Stimulated activated CD8-positive, alpha-beta memory T cell treated with anti-CD3 and anti-CD28 coated beads, Interleukin-15, amount 100 ng/mL, for 48 hours (primary cell): ENCODE data around the gene DCK.
A peak's percentile ranks its signal among the peaks of the same experiment; 100 is the strongest.
"Not testable (repeated sequence)": the region's sequence is repeated elsewhere in the genome, so short reads cannot be mapped to it uniquely, and the experiment has no call there.

Experiments used
- DNase-seq, 2 donors: peaks; one replicate each; pipeline ENCODE4 v3.0.0-alpha.2; 2020; ENCODE audit warnings: low read depth in 2 of 2

DCK gene

DNA sequence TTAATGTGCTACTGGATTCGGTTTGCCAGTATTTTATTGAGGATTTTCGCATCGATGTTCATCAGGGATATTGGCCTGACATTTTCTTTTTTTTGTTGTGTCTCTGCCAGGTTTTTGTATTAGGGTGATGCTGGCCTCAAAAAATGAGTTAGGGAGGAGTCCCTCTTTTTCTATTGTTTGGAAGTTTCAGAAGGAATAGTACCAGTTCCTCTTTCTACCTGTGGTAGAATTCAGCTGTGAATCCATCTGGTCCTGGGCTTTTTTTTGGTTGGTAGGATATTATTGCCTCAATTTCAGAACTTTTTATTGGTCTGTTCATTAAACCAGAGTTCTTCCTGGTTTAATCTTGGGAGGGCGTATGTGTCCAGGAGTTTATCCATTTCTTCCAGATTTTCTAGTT, 7.9 kb downstream of the DCK start:
- DNase-seq, result not testable (repeated sequence)

DNA sequence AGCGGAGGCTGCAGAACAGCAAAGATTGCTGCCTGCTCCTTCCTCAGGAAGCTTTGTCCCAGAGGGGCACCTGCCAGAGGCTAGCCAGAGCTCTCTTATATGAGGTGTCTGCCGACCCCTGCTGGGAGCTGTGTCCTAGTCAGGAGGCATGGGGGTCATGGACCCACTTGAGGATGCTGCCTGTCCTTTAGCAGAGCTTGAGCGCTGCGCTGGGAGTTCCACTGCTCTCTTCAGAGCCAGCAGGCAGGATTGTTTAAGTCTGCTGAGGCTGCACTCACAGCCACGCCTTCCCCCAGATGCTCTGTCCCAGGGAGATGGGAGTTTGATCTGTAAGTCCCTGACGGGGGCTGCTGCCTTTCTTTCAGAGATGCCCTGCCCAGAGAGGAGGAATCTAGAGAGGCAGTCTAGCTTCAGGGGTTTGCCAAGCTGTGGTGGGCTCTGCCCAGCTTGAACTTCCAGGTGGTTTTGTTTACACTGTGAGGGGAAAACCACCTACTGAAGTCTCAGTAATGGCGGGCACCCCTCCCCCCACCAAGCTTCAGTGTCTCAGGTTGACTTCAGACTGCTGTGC, 10.9 kb downstream of the DCK start:
- peak; percentile 34 to 51 for DNase-seq

DNA sequence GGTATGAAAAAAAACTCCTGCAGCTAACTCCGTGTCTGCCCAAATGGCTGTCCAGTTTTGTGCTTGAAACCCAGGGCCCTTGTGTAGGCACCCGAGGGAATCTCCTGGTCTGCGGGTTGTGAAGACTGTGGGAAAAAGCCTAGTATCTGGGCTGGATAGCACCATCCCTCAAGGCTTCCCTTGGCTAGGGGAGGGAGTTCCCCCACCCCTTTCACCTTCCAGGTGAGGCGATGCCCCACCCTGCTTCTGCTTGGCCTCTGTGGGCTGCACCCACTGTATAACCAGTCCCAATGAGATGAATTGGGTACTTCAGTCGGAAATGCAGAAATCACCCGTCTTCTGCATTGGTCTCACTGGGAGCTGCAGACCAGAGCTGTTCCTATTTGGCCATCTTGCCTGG, 11.6 kb downstream of the DCK start:
- DNase-seq, result not testable (repeated sequence)

DNA sequence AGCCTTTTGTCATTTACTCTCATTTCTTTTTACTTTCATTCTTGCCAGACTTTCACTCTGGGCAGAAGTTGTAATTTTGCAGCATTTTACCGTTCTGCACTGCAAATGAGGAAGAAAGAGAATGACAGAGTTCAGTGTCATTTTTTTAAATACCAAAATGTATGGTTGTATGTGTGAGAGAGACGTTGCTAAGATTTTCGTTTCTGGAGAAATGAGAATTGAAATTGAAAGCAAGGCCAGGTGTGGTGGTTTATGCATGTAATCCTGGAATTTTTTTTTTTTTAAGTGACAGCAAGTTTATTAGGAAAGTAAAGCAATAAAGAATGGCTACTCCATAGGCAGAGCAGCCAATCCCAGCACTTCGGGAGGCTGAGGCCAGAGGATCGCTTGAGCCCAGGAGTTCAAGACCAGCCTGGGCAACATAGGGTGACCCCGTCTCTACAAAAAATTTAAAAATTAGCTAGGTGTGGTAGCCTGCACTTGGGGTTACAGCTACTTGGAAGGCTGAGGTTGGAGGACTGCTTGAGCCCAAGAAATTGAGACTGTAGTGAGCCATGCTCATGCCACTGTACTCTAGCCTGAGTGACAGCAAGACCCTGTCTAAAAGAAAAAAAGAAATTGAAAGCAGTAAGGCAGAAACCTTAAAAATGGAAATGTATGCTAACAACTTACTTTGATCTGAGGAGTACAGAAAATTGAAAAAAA, 12.9 kb downstream of the DCK start:
- DNase-seq, result no peak

DNA sequence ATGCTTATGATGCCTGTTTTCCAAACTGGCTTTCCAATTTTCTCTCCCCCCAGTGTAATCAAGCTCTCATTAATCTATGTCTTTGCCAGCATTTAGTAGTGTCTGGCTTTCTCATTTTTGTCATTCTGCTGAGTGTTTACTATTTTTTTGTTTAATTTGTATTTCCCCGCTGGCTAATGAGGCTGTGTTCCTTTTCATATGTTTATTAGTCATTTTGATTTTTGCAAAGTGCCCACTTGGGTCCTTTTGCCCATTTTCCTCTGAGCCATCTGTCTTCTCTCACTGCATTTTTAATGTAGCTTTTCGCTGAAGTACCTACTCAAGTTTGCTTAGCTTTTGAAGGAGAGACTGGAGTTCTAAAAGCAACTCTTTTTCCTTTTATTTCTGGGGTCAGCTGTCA, 14.7 kb downstream of the DCK start:
- DNase-seq, result no peak

DNA sequence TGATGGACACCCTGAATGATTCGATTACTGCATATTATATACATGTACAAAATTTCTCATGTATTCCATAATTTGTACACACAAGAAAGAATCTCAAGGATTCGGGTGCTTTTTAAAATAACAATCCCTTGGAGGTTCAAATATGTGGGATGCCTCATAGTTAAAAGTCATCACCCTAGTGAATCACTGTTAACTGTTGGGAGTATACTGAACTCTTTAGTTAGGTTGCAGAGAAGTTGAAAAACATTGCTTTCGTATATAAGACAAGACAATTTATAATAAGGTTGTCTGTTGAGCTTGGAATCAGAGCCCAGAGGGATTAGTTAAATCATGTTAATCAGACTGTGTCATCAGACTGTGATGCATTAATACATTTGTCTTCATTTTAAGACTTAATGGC, 15.6 kb downstream of the DCK start:
- DNase-seq, result no peak

DNA sequence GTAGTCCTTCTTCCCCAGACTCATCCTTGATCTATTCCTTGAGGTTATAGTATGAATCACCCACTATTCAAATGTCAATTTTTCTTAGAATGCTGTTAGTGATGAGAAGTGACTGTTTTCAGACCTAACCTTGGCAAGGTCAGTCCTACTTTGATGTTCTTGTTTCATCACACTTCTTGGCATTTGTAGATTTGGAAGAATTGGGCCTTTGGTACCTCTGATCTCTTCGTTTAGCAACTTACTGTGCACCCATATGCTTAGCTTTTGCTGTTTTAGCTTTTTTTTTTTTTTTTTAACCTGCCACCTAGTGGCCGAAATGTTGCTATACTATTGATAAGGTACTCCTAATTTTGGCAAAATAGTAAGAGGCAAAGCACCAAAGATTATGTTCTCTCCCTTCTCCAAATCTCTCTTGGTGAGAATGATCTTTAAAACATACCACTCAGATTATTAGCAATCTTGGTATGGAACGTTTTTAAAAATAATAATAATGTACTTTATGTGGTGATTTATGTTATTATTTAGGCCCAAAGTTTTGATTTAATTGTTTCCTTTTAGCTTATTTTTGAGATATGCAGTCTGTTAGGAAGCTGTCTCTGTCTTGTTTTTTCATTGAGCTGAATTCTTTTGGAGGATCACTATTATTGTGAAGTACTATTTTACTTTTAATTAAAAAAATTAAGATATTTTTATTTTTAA, 16.6 kb downstream of the DCK start:
- DNase-seq, result no peak

DNA sequence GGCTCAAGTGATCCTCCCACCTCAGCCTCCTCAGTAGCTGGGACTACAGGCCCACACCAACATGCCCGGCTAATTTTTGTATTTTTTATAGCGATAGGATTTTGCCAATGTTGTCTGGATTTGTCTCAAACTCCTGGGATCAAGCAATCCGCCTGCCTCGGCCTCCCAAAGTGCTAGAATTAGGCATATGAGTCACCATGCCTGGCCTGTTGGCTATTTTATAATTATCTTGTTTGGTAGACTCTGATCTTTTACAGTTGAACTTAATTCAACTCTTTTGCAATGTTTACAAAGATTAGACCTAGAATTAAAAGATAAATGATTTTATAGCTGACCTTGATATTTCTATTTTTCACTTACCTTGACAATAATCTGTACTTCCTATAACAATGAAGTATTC, 18.0 kb downstream of the DCK start:
- no peak for DNase-seq

DNA sequence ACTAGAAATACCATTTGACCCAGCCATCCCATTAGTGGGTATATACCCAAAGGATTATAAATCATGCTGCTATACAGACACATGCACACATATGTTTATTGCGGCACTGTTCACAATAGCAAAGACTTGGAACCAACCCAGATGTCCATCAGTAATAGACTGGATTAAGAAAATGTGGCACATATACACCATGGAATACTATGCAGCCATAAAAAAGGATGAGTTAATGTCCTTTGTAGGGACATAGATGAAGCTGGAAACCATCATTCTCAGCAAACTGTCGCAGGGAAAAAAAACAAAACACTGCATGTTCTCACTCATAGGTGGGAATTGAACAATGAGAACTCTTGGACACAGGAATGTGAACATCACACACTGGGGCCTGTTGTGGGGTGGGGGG, 23.9 kb downstream of the DCK start:
- DNase-seq, result not testable (repeated sequence)

DNA sequence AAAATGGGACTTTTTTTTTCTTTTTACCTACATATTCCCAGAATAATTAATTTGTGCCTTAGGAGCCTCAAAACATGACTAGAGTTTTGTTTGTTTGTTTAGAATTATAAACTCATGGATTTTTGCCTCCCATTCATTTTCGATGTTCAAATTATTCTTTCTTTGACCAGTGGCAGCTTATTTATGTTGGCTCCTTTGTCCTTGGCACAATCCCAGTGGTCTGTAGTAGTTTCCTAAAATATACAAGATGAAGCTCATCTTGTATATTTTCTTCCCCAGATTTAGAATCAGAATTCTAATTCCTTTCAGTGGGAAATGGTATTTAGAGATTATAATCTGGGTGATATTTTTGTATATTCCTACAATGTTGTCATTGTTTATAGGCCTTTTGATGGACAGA, 27.2 kb downstream of the DCK start:
- DNase-seq, result no peak

DNA sequence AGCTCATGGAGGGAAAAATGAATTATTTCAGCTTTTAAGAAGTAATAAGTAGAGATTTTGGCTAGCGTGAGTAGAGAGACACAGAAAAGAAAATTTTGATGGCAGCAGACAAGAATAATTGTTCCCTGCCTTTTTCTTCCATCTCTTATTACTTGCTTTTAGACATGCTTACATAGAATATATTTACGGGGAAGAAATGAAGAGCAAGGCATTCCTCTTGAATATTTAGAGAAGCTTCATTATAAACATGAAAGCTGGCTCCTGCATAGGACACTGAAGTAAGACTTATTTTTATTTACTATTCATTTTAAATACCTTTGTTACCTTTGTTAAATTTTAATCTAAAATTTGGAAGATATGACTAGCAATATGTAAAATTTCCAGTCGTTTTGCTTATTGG, 32.2 kb downstream of the DCK start:
- DNase-seq, result no peak

DNA sequence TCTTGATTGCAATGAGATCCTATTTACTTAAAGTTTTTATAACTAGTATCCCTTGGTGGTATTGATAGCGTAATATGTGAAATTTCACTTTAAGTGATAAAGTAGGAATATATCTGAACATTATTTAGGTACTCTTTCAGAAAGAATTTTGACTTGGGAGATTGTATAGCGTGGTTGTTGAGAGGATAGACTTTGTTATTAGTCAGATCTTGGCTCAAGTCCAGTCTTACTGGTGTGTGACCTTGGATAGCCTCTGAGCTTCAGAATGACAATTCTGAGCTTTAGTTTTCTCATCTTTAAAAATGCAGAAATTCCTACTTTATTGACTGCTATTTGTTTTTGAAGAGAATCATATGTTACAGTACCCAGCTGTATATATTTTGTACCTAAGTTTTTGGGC, 32.6 kb downstream of the DCK start:
- DNase-seq, result no peak

DNA sequence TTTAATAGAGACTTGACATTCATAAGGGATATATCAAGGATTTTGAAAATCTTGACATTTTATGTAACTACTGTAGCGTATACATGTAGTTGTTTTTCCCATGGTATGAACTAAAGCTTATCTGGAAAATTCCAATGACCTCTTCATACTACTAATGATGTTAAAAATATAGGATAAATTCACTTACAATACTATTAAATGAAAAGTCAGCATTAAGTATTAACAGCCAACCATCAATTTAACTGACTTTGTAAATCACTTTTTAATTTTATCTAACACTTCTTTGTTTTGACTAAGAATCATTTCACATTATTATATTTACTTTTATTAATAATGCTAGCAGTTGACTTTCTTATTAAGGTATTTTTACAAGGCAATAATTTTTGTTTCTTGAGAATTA, 34.2 kb downstream of the DCK start:
- no peak for DNase-seq

DNA sequence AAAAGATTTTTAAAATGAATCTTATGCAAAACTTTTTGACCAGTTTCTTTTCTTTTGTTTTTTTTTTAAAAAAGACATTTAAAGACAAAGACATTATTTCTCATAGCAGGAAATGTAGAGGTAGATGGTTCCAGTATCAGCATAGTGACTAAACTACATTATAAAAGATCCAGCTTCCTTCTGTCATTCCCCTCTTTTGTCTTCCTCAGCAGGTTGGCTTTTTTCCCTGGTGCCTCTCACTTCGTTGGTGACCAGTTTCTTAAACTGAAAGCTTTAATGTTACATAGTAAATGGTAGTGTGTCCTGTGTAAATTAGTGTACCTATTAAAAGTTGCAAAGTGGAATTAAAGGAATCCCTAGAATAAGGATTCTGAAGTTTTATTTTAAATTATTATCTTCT, 36.1 kb downstream of the DCK start:
- DNase-seq, result no peak

DNA sequence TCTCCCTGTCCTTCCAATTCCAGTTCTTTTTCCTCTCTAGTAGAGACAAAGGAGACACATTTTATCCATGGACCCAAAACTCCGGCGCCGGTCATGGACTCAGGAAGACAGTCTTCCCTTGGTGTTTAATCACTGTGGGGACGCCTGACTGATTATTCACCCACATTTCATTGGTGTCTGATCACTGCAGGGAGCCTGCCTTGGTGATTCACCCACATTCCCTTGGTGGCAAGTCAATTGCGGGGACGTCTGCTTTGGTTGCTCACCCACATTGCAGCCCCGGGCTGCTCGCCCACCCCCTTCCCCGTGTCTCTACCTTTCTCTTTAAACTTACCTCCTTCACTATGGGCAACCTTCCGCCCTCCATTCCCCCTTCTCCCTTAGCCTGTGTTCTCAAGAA, 38.7 kb downstream of the DCK start:
- not testable (repeated sequence) for DNase-seq

DNA sequence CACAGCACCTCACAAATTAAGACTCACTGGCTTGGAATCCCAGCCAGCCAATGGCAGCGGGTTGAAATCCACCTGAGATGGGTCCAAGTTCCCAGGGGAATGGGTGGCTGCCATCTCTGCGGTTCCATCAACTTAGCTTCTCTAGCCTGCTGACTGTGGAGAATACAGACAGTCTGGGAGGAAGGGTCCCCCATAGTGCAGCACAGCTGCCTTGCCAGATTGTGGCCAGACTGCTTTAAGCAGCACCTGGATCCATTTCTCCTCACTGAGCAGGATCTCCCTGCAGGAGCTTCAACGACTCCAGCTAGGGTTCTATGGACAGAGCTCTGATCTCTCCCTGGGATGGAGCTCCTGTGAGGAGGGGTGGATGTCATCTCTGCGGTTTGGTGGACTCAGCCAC, 51.8 kb downstream of the DCK start:
- DNase-seq, result no peak

DNA sequence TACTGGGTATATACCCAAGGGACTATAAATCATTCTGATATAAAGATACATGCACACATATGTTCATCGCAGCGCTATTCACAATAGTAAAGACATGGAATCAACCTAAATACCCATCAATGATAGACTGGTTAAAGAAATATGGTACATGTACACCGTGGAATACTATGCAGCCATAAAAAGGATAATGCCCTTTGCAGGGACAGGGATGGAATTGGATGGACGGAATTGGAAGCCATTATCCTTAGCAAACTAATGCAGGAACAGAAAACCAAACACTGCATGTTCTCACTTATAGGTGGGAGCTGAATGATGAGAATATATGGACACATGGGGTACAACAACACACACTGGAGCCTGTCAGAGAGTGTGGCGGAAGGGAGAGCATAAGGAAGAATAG, 55.9 kb downstream of the DCK start:
- no peak for DNase-seq

DNA sequence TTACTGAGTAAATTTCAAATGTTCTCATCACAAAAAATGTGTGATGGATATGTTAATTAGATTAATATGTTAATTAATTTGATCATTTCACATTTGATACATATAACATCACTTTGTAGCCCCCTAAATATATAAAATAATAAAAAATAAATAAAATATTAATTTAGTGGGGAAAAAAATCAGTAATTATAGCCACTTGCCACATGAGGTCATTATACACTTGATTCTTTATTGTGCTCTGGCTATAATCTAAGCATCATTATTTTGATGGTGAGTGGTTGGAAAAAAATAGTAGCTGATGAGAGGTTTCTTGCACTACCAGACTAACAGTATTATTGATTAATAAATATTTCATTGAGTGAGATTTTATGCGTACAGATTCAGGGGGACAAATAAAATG, 57.4 kb downstream of the DCK start:
- no peak for DNase-seq

DNA sequence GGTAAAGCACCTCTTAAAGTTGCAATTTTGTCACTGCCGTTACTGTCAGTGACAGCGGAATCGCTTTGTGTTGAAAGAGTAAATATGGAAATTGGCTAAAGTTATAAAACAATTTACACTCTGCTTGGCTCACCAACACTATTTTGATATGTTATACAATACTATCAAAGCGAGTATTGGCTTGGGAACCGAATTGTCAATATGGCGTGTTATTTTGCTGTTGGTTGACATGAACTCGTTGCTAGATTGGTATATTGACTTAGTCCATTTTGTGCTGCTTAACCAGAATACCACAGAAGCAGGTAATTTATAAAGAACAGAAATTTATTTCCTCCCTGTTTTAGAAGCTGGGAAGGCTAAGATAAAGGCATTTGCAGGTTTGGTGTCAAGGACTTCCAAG, 58.6 kb downstream of the DCK start:
- no peak for DNase-seq

DNA sequence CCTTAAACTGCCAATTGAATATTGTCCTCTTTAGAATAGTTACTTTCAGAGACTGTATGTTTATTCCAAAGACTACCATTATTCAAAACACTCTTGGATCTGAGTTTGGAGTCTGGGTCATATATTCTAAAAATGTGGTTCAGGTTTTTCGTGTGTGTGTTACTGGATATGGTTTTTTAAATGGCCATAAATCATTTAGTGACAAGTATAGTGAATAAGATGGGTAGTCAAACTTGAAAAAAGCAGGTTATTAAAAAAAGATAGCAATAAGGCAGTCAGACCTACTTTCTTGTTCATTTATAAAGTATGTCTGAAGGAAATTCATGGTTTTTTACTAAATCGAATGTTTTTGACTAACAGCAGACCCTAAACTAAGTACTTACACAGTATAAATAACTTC, 59.3 kb downstream of the DCK start:
- no peak for DNase-seq

DNA sequence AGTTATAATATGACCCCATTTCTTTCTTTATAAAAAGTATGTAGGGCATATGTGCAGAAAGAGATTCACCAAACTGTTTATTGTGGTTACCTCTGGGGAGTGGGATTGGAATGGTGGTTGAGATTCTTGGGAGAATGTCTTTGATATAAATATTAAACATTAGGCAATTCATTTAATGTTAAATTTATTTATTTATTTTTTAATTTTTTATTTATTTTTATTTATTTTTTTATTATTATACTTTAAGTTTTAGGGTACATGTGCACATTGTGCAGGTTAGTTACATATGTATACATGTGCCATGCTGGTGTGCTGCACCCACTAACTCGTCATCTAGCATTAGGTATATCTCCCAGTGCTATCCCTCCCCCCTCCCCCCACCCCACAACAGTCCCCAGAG, 60.2 kb downstream of the DCK start:
- DNase-seq, result not testable (repeated sequence)

DNA sequence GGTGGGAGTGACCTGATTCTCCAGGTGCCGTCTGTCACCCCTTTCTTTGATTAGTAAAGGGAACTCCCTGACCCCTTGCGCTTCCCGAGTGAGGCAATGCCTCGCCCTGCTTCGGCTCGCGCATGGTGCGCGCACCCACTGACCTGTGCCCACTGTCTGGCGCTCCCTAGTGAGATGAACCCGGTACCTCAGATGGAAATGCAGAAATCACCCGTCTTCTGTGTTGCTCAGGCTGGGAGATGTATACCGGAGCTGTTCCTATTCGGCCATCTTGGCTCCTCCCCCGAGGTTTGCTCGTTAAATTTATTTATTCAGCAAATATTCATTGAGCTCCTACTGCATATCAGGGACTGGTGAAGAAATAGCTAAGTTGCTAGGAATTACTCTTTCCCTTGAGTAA, 66.1 kb downstream of the DCK start:
- DNase-seq, result not testable (repeated sequence)

DNA sequence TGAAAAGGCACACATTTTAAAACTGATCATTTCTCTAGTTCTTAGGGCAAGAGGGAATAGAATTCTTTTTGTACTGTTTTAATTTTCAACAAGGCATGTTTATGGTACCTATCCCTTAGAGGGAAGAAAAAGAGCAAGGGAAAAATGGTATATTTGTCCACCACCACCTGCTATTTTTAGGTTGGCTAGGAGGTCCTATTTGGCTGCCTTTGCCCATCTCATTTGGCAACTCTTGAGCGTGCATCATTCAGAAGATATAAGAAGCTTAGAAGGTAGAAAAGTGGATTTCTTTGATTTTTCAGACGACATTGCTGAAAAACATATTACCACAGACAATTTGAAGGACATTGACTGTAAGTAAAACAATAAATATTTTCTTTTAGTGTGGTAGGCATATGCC, 69.0 kb downstream of the DCK start:
- DNase-seq, result no peak
